HL-60 (cell line): ENCODE results near the gene KAZN.

Experiments
- DNase-seq, 2 experiments: peaks; one replicate each; pipeline ENCODE4 v3.0.0-alpha.2; 2010 to 2020; ENCODE audit warnings: low read depth in 1 of 2, low spot score in 1 of 2
- H3K27ac ChIP-seq: fragments of 250-450 bp; sonication (Bioruptor Pico); replicated peaks from 2 replicates; pipeline ENCODE4 v1.5.1; 2020; ENCODE audit warnings: mild to moderate bottlenecking, moderate library complexity
- H3K27me3 ChIP-seq: fragments of 250-450 bp; sonication (Bioruptor Pico); 2 replicates; pipeline ENCODE4 v1.5.1; 2021; ENCODE audit warnings: mild to moderate bottlenecking, moderate library complexity; ENCODE audit not compliant: insufficient read depth, poor library complexity, severe bottlenecking
- H3K4me3 ChIP-seq: replicated peaks from 2 replicates; pipeline ENCODE4 v1.5.1; 2011; ENCODE audit warnings: mild to moderate bottlenecking, control low read depth, low read length; ENCODE audit not compliant: insufficient read depth
- CTCF ChIP-seq: IDR thresholded peaks from one replicate; pipeline ENCODE4 v1.5.1; 2011; ENCODE audit warnings: low read length, control low read depth, inconsistent platforms; ENCODE audit not compliant: insufficient read depth
- GABPA ChIP-seq: IDR thresholded peaks from 2 replicates; pipeline ENCODE4 v1.6.1; 2012; ENCODE audit warnings: low read depth
- POLR2AphosphoS5 ChIP-seq: IDR thresholded peaks from 2 replicates; pipeline ENCODE4 v1.6.1; 2012; ENCODE audit warnings: low read depth
- REST ChIP-seq: IDR thresholded peaks from 2 replicates; pipeline ENCODE4 v1.6.1; 2012; ENCODE audit warnings: low read depth; ENCODE audit not compliant: insufficient replicate concordance
- SPI1 ChIP-seq: IDR thresholded peaks from 2 replicates; pipeline ENCODE4 v1.6.1; 2012; ENCODE audit warnings: low read depth, mild to moderate bottlenecking, borderline replicate concordance

KAZN gene

GRCh38 chr1:15026117-15026489 lies 427.6 kb downstream of the KAZN start:
- no peak for DNase-seq
- no peak overlapping the region for H3K4me3 ChIP-seq
- TF ChIP-seq SPI1: no peak
- no peak for TF ChIP-seq CTCF
- no peak for TF ChIP-seq GABPA
- TF ChIP-seq REST: no peak
- TF ChIP-seq POLR2AphosphoS5: no peak
- no peak overlapping the region for H3K27ac ChIP-seq
- H3K27me3 ChIP-seq: no peaks in the 10 kb centered on the region

DNA sequence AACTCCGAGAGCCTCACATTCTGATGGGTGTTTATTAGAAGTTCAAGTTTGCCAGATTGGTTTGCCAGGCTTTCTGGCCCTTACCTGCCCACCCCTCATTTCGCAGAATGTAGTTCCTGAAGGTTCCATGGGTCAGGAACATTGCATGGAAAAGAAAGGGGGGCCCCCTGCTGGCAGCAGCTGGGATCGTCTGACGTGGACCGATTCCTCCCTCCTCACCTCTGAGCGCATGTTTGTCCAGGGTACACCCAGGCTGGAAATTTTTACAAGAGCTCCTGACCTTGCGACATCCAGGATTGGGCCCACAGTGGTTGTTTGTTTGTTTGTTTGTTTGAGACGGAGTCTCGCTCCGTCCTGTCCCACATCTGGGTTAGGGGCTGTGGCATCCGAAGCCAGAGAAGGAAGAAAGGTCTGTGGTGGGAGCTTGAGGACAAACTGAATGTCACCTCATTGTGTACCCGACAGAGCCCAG lies 429.1 kb downstream of the KAZN start:
- no peak overlapping the region for H3K27ac ChIP-seq
- no peak overlapping the region for H3K4me3 ChIP-seq
- no peaks in the 10 kb centered on the region for H3K27me3 ChIP-seq
- peak in 1 of 2 experiments; percentile 29 for DNase-seq
- TF ChIP-seq REST (no peak), CTCF (peak; percentile 63)

GRCh38 chr1:15028102-15028501 lies 429.6 kb downstream of the KAZN start:
- no peak for DNase-seq
- Histone ChIP-seq H3K4me3 (no peak overlapping the region), H3K27me3 (no peaks in the 10 kb centered on the region), H3K27ac (no peak overlapping the region)
- TF ChIP-seq REST: no peak
- no peak for TF ChIP-seq GABPA
- TF ChIP-seq SPI1: no peak
- TF ChIP-seq CTCF: no peak
- TF ChIP-seq POLR2AphosphoS5: no peak
